Loucy (cell line): ENCODE results near the gene C17orf113.
A peak's percentile ranks its signal among the peaks of the same experiment; 100 is the strongest.

Source experiments
- H2AFZ ChIP-seq: fragments of 200-600 bp; sonication (generic); 2 replicates; pipeline ENCODE4 v1.6.0; 2016; ENCODE audit warnings: antibody characterized with exemption, mild to moderate bottlenecking, low read length, moderate library complexity
- H3F3A ChIP-seq: fragments of 200-600 bp; 2 replicates; pipeline ENCODE4 v1.6.0; 2016; ENCODE audit warnings: antibody characterized with exemption, low read depth, mild to moderate bottlenecking
- H3K27me3 ChIP-seq: fragments of 200-600 bp; sonication (generic); 2 replicates; pipeline ENCODE4 v1.6.1; 2014; ENCODE audit warnings: low read length, mild to moderate bottlenecking; ENCODE audit not compliant: insufficient read depth, poor library complexity, severe bottlenecking
- H3K36me3 ChIP-seq: fragments of 200-600 bp; sonication (generic); 2 replicates; pipeline ENCODE4 v1.6.1; 2016; ENCODE audit warnings: low read length; ENCODE audit not compliant: insufficient read depth
- H3K4me1 ChIP-seq: fragments of 200-600 bp; sonication (generic); 2 replicates; pipeline ENCODE4 v1.5.1; 2014; ENCODE audit warnings: low read length, mild to moderate bottlenecking; ENCODE audit not compliant: insufficient read depth, poor library complexity, severe bottlenecking
- H3K4me2 ChIP-seq: fragments of 200-600 bp; sonication (generic); 2 replicates; pipeline ENCODE4 v1.6.0; 2014; ENCODE audit warnings: antibody characterized with exemption, low read length, low read depth, mild to moderate bottlenecking; ENCODE audit not compliant: poor library complexity, severe bottlenecking
- H3K4me3 ChIP-seq: fragments of 200-600 bp; sonication (generic); 2 replicates; pipeline ENCODE4 v1.5.1; 2014; ENCODE audit warnings: low read length, mild to moderate bottlenecking, mixed read lengths; ENCODE audit not compliant: poor library complexity, severe bottlenecking
- H3K79me2 ChIP-seq: fragments of 200-600 bp; sonication (generic); 2 replicates; pipeline ENCODE4 v1.6.1; 2014; ENCODE audit warnings: low read length; ENCODE audit not compliant: insufficient read depth
- H3K9ac ChIP-seq: fragments of 200-600 bp; sonication (generic); 2 replicates; pipeline ENCODE4 v1.6.0; 2014; ENCODE audit warnings: mild to moderate bottlenecking, low read depth, low read length, moderate library complexity; ENCODE audit not compliant: poor library complexity, severe bottlenecking
- H3K9me2 ChIP-seq: fragments of 200-600 bp; sonication (generic); replicated peaks from 2 replicates; pipeline ENCODE4 v1.6.1; 2016; ENCODE audit warnings: low read depth, low read length, mixed read lengths
- H3K9me3 ChIP-seq: fragments of 200-600 bp; sonication (generic); 2 replicates; pipeline ENCODE4 v1.6.1; 2014; ENCODE audit warnings: mild to moderate bottlenecking, antibody characterized with exemption, low read length, low read depth; ENCODE audit not compliant: insufficient read depth
- H4K20me1 ChIP-seq: fragments of 200-600 bp; sonication (generic); 2 replicates; pipeline ENCODE4 v1.6.0; 2014; ENCODE audit warnings: antibody characterized with exemption, low read length, mild to moderate bottlenecking; ENCODE audit not compliant: insufficient read depth, poor library complexity, severe bottlenecking
- CTCF ChIP-seq: fragments of 200-600 bp; sonication (generic); conservative IDR thresholded peaks from 2 replicates; pipeline ENCODE4 v1.5.1; 2014; ENCODE audit warnings: mild to moderate bottlenecking, antibody characterized with exemption, low read length
- EZH2phosphoT487 ChIP-seq: fragments of 200-600 bp; IDR thresholded peaks from 2 replicates; pipeline ENCODE4 v1.6.1; 2018; ENCODE audit warnings: antibody characterized with exemption, mild to moderate bottlenecking, moderate library complexity, borderline replicate concordance

C17orf113 gene

GRCh38 chr17:42050393-42051012, at the start of gene C17orf113:
Gene C17orf113, minus strand, starts transcription at chr17:42050601. Its CDS starts 7,225 bp downstream, at chr17:42043376.
- TF ChIP-seq EZH2phosphoT487 (no peak), CTCF (peak; percentile 18; the same call in 1 of the 2 replicates)
- peak within 1 kb of the TSS; percentile 81 for H3K4me3 ChIP-seq
- peak within 1 kb of the TSS; percentile 92 for H3K4me2 ChIP-seq
- H3K27me3 ChIP-seq = no peaks in the 10 kb centered on the region
- H3K9me3 ChIP-seq = no peaks in the 10 kb centered on the region
- H2AFZ ChIP-seq = peak within 1 kb of the TSS; percentile 66
- H3K36me3 ChIP-seq = no peaks in the 10 kb centered on the region
- no peaks in the 10 kb centered on the region for H3F3A ChIP-seq
- H3K9ac ChIP-seq = peak within 1 kb of the TSS; percentile 71
- no peaks in the 10 kb centered on the region for H4K20me1 ChIP-seq
- no peaks in the 10 kb centered on the region for H3K79me2 ChIP-seq
- H3K9me2 ChIP-seq = no peaks in the 10 kb centered on the region
- peaks cover 6% of the 10 kb centered on the region for H3K4me1 ChIP-seq

- H3K4me3 ChIP-seq = no peak overlapping the region
- no peaks in the 10 kb centered on the region for H4K20me1 ChIP-seq
- TF ChIP-seq EZH2phosphoT487 (no peak), CTCF (no peak)
- no peak overlapping the region for H3K9ac ChIP-seq
- H3K27me3 ChIP-seq = no peaks in the 10 kb centered on the region
- no peaks in the 10 kb centered on the region for H3K36me3 ChIP-seq
- H3F3A ChIP-seq = no peaks in the 10 kb centered on the region
- H3K9me3 ChIP-seq = no peaks in the 10 kb centered on the region
- H3K4me1 ChIP-seq = no peaks in the 10 kb centered on the region
- H3K4me2 ChIP-seq = no peak overlapping the region
- no peaks in the 10 kb centered on the region for H3K79me2 ChIP-seq
- H2AFZ ChIP-seq = no peak overlapping the region
- H3K9me2 ChIP-seq = no peaks in the 10 kb centered on the region
These were observed 48.5 kb upstream of the C17orf113 start for GRCh38 chr17:42098730-42099399.

- no peaks in the 10 kb centered on the region for H3K9me3 ChIP-seq
- peaks cover under 1% of the 10 kb centered on the region for H3K4me1 ChIP-seq
- no peaks in the 10 kb centered on the region for H3K27me3 ChIP-seq
- H3K4me2 ChIP-seq = no peak within 1 kb of the TSS
- H3K36me3 ChIP-seq = no peaks in the 10 kb centered on the region
- no peak within 1 kb of the TSS for H3K4me3 ChIP-seq
- no peaks in the 10 kb centered on the region for H3F3A ChIP-seq
- no peaks in the 10 kb centered on the region for H3K79me2 ChIP-seq
- TF ChIP-seq CTCF (no peak), EZH2phosphoT487 (no peak)
- no peak within 1 kb of the TSS for H2AFZ ChIP-seq
- no peaks in the 10 kb centered on the region for H4K20me1 ChIP-seq
- no peak within 1 kb of the TSS for H3K9ac ChIP-seq
- H3K9me2 ChIP-seq = no peaks in the 10 kb centered on the region
These were observed 47.6 kb upstream of the C17orf113 start, which contains the start of gene ZNF385C for GRCh38 chr17:42097691-42098631. Gene ZNF385C, minus strand, starts transcription at chr17:42098473. Its CDS starts 35,417 bp downstream, at chr17:42063056.
